HG03457 (cell line): ENCODE data around the gene SZRD1.
"Not testable (repeated sequence)": the region's sequence is repeated elsewhere in the genome, so short reads cannot be mapped to it uniquely, and the experiment has no call there.

ENCODE experiments used
- ATAC-seq: cut with Tn5 transposase; IDR thresholded peaks from one replicate; pipeline ENCODE4 v1.9.1; 2021; ENCODE audit warnings: moderate number of reproducible peaks; ENCODE audit not compliant: unreplicated experiment

Gene SZRD1

DNA sequence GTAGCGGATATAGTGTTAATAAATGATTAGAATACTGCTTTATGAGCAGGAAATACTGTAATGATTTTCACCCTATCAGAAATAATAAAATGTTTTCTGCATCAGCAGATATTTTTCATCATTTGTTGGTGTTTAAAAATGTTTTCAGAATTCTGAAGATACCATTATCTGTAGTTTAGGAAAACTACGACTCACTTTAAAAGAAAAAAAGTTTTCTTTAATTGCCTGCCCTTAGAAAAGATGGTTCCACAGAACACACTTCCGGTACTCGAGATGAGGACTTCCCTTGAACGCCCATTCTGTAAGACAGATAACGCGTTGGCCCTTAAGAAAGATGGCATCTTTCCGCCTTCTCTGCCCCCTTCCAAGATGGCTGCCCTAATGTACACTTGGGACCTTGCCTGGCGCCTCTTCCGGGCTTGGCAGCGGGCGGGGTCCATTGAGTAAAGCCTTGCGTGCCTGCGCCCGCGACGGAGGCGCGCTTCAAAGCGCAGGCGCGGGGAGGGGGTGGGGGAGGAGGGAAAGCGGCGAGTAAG lies at the start of gene SZRD1:
SZRD1 (plus strand) TSS at position 521 of the 536 bp plus-strand sequence. CDS start 16 bp downstream, outside the sequence.
- ATAC-seq, result peak; percentile 76

GRCh38 chr1:16318555-16318954 lies 48.5 kb upstream of the SZRD1 start:
- ATAC-seq, result no peak

DNA sequence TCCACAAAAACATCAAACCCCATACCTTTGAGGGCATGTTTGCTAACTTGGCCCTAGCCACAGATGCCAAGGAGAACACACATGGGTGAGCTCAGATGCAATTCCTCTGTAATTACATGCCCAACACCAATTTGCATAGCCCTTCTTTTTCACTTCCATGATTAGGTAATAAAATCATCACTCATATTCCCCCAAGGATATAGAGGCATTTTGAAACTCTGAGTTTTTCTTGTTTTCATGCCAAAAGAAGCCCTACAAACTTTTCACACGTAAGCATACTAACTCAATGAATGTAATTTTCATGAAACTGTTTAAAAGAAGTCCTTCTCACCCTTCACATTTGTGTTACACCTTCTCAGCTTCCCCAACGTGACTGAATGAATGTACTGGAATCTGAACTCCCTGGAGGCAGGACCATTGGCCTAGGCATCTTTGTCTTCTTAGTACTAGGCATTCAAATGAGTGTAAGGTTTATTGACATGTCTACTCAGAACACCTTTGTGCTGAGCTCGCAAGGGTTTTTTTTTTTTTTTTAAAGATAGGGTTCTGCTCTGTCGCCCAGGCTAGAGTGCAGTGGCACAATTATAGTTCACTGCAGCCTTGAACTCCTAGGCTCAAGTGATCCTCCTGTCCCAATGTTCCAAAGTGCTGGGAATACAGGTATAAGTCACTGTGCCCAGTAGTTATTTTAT lies 45.7 kb upstream of the SZRD1 start:
- no peak for ATAC-seq

- ATAC-seq, result no peak
Observed at GRCh38 chr1:16324456-16324890, 42.6 kb upstream of the SZRD1 start.

- ATAC-seq, result no peak
Observed at GRCh38 chr1:16326833-16327404, 40.1 kb upstream of the SZRD1 start.

DNA sequence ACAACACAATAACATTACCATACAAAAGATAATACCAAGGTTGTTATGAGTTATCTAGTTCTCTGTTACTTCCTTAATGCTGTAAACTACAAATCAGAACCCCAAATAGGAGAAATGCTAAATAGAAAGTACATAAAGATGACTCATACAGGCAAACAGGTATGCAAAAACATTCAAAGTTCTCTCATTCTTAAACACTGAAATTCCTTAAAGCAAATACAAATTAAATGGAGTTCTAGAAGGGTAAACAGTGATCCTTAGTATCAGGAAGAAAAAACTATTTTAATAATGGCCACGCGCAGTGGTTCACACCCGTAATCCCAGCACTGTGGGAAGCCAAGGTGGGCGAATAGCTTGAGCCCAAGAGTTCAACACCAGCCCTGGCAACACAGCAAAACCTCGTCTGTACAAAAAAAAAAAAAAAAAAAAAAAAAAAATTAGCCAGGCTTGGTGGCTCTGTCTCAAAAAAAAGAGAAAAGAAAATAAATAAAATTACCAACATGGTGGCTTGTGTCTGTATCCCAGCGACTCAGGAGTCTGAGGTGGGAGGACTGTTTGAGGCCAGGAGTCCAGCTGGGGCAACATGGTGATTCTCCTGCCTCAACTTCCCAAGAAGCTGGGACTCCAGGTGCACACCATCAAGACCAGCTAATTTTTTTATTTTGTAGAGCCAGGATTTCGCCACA lies 32.2 kb upstream of the SZRD1 start:
- no peak for ATAC-seq

DNA sequence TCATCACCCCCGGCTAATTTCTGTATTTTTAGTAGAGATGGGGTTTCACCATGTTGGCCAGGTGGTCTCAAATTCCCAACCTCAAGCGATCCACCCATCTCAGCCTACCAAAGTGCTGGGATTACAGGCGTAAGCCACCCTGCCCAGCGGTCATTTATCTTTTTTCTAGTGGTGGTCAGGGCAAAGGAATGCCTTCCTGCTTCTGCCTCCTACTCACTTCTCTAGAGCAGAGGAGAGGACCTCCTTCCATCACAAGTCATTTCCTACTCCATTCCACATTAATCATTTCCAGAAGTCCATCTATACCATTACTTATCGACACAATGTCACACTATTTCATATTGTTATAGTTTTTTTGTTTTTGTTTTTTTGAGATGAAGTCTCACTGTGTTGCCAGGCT lies 28.1 kb upstream of the SZRD1 start:
- ATAC-seq, result no peak

DNA sequence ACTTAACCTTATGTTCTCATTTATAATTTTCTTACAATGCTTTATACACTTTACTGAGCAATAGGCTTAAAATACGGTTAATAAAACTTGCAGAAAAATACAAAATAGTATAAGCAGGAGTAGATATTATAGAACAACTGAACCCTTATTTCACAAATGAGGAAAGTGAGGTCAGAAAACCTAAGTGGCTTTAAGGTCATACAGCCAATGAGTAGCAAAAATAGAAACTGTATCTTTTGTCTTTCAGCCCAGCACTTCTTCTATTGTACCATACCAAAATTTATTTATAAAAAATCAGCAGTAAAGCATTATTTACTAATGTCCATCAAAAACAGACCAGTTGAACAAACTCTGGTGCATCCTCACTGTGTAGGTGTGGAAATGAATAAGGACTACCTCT lies 26.4 kb upstream of the SZRD1 start:
- ATAC-seq, result no peak

DNA sequence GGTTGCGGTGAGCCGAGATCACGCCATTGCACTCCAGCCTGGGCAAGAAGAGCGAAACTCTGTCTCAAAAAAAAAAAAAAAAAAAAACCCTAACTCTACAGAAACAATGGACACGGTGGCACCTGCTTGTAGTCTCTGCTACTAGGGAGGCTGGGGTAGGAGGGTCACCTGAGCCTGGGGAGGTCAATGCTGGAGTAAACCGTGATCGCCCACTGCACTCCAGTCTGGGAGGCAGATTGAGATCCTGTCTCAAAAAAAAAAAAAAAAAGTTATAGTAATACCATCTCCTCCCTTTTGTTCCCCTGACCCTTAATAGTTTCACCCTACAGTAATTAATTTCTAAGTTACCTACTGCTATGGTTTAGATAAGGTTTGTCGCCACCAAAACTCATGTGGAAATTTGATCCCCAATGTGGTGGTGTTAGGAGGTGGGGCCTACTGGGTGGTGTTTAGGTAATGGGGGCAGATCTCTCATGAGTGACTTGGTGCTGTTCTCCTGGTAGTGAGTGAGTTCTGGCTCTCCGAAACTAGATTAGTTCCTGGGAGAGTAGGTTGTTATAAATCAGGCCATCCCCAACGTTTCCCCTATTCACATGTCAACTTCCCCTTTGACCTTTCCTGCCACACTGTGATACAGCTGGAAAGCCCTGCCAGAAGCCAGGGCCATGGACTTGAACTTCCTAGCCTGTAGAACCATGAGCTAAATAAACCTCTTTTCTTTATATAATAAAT lies 24.5 kb upstream of the SZRD1 start:
- ATAC-seq, result no peak

DNA sequence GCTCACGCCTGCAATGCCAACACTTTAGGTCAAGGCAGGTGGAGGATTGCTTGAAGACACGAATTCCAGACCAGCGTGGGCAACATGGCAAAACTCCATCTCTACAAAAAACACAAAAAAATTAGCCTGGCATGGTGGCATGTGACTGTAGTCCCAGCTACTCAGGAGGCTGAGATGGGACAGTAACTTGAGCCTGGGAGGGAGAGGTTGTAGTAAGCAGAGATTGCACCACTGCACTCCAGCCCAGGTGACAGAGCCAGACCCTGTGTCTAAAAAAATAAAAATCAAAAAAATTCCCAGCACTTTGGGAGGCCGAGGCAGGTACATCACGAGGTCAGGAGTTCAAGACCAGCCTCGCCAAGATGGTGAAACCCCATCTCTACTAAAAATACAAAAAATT lies 23.8 kb upstream of the SZRD1 start:
- ATAC-seq, result not testable (repeated sequence)

DNA sequence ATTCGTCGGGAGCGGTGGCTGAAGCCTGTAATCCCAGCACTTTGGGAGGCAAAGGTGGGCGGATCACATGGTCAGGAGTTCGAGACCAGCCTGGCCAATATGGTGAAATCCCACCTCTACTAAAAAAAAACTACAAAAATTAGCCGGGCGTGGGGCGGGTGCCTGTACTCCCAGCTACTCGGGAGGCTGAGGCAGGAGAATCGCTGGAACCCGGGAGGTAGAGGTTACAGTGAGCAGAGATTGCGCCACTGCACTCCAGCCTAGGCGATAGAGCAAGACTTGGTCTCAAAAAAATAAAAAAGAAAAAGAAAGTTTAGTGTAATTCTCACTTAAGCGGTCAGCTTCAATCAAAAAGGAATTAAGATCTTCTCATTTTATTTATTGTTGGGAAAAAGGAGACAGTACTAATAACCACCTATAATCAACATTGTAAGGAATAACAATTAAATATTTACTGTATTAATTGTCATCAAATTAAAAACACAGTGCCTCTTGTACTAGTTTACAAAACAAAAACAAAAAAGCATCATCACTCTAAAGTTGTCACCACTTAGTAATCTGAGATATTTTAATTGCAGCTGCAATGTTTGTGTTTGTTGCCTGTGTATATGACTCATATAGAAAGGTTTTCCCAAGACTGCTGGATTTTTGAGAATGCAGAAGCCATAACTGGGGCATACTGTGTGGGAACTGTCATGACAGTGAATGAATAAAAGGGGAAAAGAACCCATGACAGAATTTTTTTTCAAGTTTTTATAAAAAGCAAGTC lies 18.4 kb upstream of the SZRD1 start:
- no peak for ATAC-seq

- ATAC-seq, result no peak
Observed at GRCh38 chr1:16349847-16350406, 17.1 kb upstream of the SZRD1 start.

- no peak for ATAC-seq
Observed at GRCh38 chr1:16351456-16351993, 15.5 kb upstream of the SZRD1 start.

GRCh38 chr1:16351994-16352841 lies 14.8 kb upstream of the SZRD1 start, which contains the start of gene FBXO42:
Gene FBXO42, minus strand, starts transcription at chr1:16352480. Its CDS starts 37,062 bp downstream, at chr1:16315418.
- peak; percentile 89 for ATAC-seq

DNA sequence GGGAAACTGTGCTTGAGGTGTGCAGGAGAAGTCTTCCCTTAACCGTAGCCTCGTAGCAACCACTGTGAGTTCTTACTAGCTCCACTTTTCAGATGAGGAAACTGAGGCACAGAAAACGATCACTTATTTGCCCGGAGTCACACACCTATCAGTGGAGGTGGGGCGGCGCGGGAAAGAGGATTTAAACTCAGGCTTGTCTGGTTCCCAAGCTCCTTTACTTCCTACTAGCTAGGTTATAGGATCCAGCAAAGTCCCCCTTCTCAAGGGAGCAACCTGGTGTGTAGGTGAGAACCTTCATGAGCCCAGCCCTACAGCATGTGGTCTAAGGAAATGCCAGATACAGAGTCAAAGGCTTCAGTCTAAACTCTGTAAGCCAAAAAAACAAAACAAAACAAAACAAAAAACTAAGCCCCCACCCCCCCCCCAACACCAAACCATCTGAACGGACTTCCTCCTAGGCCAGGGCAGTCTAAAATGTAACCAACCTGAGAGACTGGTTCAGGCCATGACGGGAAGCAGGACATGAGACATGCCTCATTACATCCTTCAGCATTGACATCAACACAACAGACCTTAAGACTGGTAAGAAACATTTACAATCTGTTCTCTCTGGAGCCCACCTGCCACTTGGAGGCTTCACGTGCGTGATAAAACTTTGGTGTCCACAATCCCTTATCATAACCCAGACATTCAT lies 14.1 kb upstream of the SZRD1 start:
- no peak for ATAC-seq

DNA sequence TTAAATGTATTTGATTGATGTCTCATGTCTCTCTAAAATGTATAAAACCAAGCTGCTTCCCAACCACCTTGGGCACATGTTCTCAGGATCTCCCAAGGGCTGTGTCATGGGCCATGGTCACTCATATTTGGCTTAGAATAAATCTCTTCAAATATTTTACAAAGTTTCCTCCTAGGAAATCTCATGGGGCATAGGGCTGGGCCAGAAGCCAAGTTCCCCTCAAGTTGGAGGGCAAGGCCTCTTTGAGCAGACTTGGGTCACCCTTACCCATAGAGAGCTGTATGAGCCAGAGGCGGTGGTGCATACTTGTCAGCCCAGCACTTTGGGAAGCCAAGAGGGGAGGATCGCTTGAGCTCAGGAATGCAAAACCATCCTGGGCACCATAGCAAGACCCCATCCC lies 12.4 kb upstream of the SZRD1 start:
- no peak for ATAC-seq

DNA sequence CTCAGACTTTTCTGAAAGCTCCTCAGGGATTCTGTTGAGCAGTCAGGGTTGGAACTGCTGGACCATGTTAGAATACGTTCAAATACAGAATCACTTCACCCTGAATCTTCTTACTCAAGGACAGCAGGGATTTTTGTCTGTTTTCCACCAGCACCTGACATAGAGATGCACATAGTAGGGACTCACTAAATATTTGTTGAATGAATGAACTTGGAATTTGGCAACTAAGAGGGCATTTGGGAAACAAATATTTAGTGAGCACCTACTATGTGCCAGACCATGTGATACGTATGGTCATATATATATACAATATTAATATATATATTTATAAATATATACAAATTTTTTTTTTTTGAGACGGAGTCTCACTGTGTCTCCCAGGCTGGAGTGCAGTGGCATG lies 10.2 kb upstream of the SZRD1 start:
- no peak for ATAC-seq

DNA sequence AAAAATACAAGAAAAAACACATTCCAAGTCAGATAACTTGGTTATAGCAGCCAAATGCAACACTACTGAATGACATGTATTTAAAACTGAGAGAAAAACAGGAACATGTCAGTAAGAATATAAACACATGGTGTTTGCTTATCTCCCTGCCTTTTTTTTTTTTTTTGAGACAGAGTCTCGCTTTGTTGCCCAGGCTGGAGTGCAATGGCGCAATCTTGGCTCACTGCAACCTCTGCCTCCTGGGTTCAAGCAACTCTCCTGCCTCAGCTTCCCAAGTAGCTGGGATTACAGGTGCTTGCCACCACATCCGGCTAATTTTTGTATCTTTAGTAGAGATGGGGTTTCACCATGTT lies 1.9 kb upstream of the SZRD1 start:
- ATAC-seq, result not testable (repeated sequence)
